Measurements from ENCODE around the gene MINDY3.

Gene MINDY3

DNA sequence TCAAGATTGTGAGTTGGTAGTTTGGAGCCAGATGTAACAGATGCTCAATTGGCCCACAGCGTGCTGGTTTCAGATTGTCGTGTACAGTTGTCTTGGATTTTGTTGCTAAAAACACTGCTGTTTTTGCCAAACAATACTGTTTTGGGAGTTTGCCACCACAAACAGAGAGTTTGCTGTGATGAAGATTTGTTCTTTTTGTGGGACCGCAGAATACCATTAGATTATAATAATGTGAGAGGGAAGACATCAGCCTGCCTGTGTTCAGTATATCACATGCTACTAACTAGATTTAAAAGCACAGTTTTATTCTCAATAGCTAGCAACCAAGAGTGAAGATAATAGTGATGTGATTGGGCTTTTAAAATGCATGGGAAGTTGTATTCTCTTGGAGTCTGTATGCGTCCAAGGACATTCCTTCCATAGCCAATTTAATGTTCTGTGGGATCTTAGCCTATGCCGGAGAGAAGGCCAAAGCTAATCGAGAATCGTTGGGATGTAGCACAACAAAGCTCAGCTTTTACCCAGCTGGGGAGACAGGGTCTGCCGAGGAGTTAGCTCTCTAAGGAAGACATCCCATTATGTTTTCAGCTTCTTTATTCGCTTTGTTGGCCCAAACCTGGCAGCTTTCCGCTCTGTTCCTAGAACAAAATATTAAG lies 121.9 kb downstream of the MINDY3 start:
- peak; percentile 75 for DNase-seq (ENCODE audit: low spot score)

DNA sequence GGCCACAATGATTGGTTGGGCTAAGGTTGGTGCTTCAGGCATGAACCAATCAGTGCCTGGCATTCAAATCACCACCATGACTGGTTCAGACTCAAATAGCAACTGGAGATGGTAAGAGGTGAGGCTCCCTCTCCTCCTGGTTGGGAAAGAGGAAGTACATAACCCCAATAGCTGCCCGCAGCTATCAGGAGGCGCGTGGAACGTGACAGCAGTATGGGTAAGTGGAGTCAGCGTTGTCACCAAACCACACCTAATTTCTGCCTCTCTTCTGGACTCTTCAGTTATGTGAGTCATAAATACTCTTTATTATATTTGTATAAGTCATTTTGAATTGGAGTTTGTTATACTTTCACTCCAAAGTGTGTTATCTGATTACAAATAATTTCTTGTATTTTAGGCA lies 122.7 kb downstream of the MINDY3 start:
- DNase-seq (ENCODE audit: low spot score) = peak; percentile 20

- no peak for DNase-seq (ENCODE audit: low spot score)
Measured at GRCh38 chr10:15735763-15736162, 124.5 kb downstream of the MINDY3 start.

- DNase-seq (ENCODE audit: low spot score) = no peak
Measured at GRCh38 chr10:15730341-15730740, 130.0 kb downstream of the MINDY3 start.

GRCh38 chr10:15729890-15730289 lies 130.4 kb downstream of the MINDY3 start:
- DNase-seq (ENCODE audit: low spot score) = no peak
